IMR-90 (cell line): Measurements from ENCODE around the gene HUNK. TPM values are rescaled to one million over a fixed set of nuclear protein-coding genes. Genes with fewer than 3 reads are reported as not detected.

Experiments
- ATAC-seq: fragments of 200-7000 bp; cut with Tn5 transposase; 2 replicates; pipeline ENCODE4 v1.9.1; 2020; ENCODE audit warnings: low read depth, mild to moderate bottlenecking, moderate library complexity
- BruUV-seq: library from RNA; stranded (reverse); fragments of 400-500 nt; replicated peaks from 2 replicates; lab custom pipeline; 2021; lab: Mats Ljungman, UMichigan
- CTCF ChIA-PET: fragments of 300-600 bp; formaldehyde crosslinking; extraction: SDS; loops from one replicate; lab custom pipeline; 2021; ENCODE audit warnings: antibody characterized with exemption; lab: Yijun Ruan, JAX
- POLR2A ChIA-PET: fragments of 300-600 bp; sonication (Branson Sonifier 250); formaldehyde crosslinking; loops from one replicate; lab custom pipeline; 2022; ENCODE audit warnings: antibody characterized with exemption; ENCODE audit not compliant: unreplicated experiment; lab: Charles Lee
- DNase-seq: peaks from one replicate; pipeline ENCODE4 v3.0.0; 2013
- H2AFZ ChIP-seq: replicated peaks from 2 replicates; pipeline ENCODE3; 2013; ENCODE audit warnings: low read length, mild to moderate bottlenecking; ENCODE audit not compliant: poor library complexity
- H2AK5ac ChIP-seq: 2 replicates; pipeline ENCODE4 v1.6.1; 2013; ENCODE audit warnings: low read depth, low read length, inconsistent platforms
- H2AK9ac ChIP-seq: replicated peaks from 2 replicates; pipeline ENCODE3; 2013; ENCODE audit warnings: mild to moderate bottlenecking, low read depth, low read length, moderate library complexity; ENCODE audit not compliant: poor library complexity
- H2BK120ac ChIP-seq: 2 replicates; pipeline ENCODE4 v1.6.1; 2013; ENCODE audit warnings: low read depth, low read length, inconsistent platforms
- H2BK15ac ChIP-seq: 3 replicates; pipeline ENCODE4 v1.6.1; 2013; ENCODE audit warnings: low read depth, low read length, inconsistent platforms
- H2BK20ac ChIP-seq: 2 replicates; pipeline ENCODE4 v1.6.1; 2013; ENCODE audit warnings: low read depth, mild to moderate bottlenecking, inconsistent platforms, low read length, moderate library complexity
- H2BK5ac ChIP-seq: 2 replicates; pipeline ENCODE4 v1.6.1; 2013; ENCODE audit warnings: mild to moderate bottlenecking, low read depth, low read length, inconsistent platforms; ENCODE audit not compliant: poor library complexity, severe bottlenecking
- H3K14ac ChIP-seq: replicated peaks from 2 replicates; pipeline ENCODE4 v1.6.1; 2013; ENCODE audit warnings: low read depth, low read length, inconsistent platforms
- H3K18ac ChIP-seq: 2 replicates; pipeline ENCODE4 v1.6.1; 2013; ENCODE audit warnings: low read depth, low read length, control low read depth
- H3K23ac ChIP-seq: 2 replicates; pipeline ENCODE4 v1.6.1; 2013; ENCODE audit warnings: low read depth, low read length, inconsistent platforms
- H3K27ac ChIP-seq: 2 replicates; pipeline ENCODE4 v1.5.1; 2013; ENCODE audit warnings: mild to moderate bottlenecking, control low read depth, low read length; ENCODE audit not compliant: insufficient read depth
- H3K27me3 ChIP-seq: 2 replicates; pipeline ENCODE4 v1.6.1; 2013; ENCODE audit warnings: low read length; ENCODE audit not compliant: control insufficient read depth, insufficient read depth
- H3K36me3 ChIP-seq: 2 replicates; pipeline ENCODE4 v1.6.1; 2013; ENCODE audit warnings: low read length, mixed read lengths; ENCODE audit not compliant: control insufficient read depth, insufficient read depth
- H3K4ac ChIP-seq: 2 replicates; pipeline ENCODE4 v1.6.1; 2013; ENCODE audit warnings: low read depth, low read length, inconsistent platforms
- H3K4me1 ChIP-seq: 2 replicates; pipeline ENCODE4 v1.6.1; 2013; ENCODE audit warnings: low read length, mixed read lengths; ENCODE audit not compliant: control insufficient read depth, insufficient read depth
- H3K4me2 ChIP-seq: 2 replicates; pipeline ENCODE4 v1.6.1; 2013; ENCODE audit warnings: low read depth, mild to moderate bottlenecking, control low read depth, low read length, moderate library complexity
- H3K4me3 ChIP-seq: 2 replicates; pipeline ENCODE4 v1.5.1; 2013; ENCODE audit warnings: low read depth, mild to moderate bottlenecking, control low read depth, low read length, moderate library complexity; ENCODE audit not compliant: insufficient read depth
- H3K56ac ChIP-seq: 2 replicates; pipeline ENCODE4 v1.6.1; 2013; ENCODE audit warnings: low read length, inconsistent platforms; ENCODE audit not compliant: insufficient read depth; ENCODE audit errors: extremely low read depth
- H3K79me1 ChIP-seq, 2 experiments: 2 replicates each; pipeline ENCODE4 v1.6.1; 2013; ENCODE audit warnings: low read length in 2 of 2, inconsistent platforms in 1 of 2, low read depth in 1 of 2
- H3K9ac ChIP-seq: 2 replicates; pipeline ENCODE4 v1.6.1; 2013; ENCODE audit warnings: low read depth, low read length, control low read depth
- H3K9me1 ChIP-seq: 2 replicates; pipeline ENCODE4 v1.6.1; 2013; ENCODE audit warnings: low read length, inconsistent platforms; ENCODE audit not compliant: insufficient read depth
- H3K9me3 ChIP-seq: 2 replicates; pipeline ENCODE4 v1.6.1; 2013; ENCODE audit warnings: low read length; ENCODE audit not compliant: control insufficient read depth, insufficient read depth
- H4K20me1 ChIP-seq: 2 replicates; pipeline ENCODE4 v1.6.1; 2013; ENCODE audit warnings: low read length, inconsistent platforms; ENCODE audit not compliant: insufficient read depth
- H4K5ac ChIP-seq: 2 replicates; pipeline ENCODE4 v1.6.1; 2013; ENCODE audit warnings: mild to moderate bottlenecking, low read depth, low read length, control low read depth
- H4K8ac ChIP-seq, 2 experiments: 2 replicates each; pipeline ENCODE4 v1.6.1; 2013; ENCODE audit warnings: low read depth in 2 of 2, low read length in 2 of 2, control low read depth in 1 of 2, inconsistent platforms in 1 of 2
- H4K91ac ChIP-seq: 2 replicates; pipeline ENCODE4 v1.6.1; 2013; ENCODE audit warnings: low read depth, low read length, inconsistent platforms; ENCODE audit not compliant: insufficient read depth
- BHLHE40 ChIP-seq: fragments of 150-350 bp; IDR thresholded peaks from 2 replicates; pipeline ENCODE4 v1.6.1; 2016; ENCODE audit warnings: mild to moderate bottlenecking, low read depth, low read length
- CEBPB ChIP-seq: IDR thresholded peaks from 2 replicates; pipeline ENCODE4 v1.6.1; 2012; ENCODE audit warnings: low read depth, low read length, improper control_type of control experiment
- CHD1 ChIP-seq: IDR thresholded peaks from 2 replicates; pipeline ENCODE4 v1.6.1; 2012; ENCODE audit warnings: low read depth, low read length, improper control_type of control experiment
- FOS ChIP-seq: fragments of 150-350 bp; IDR thresholded peaks from 2 replicates; pipeline ENCODE4 v1.6.1; 2016; ENCODE audit warnings: low read depth, low read length
- MAZ ChIP-seq: IDR thresholded peaks from 2 replicates; pipeline ENCODE4 v1.6.1; 2012; ENCODE audit warnings: low read depth, mild to moderate bottlenecking, low read length, improper control_type of control experiment, moderate library complexity, borderline replicate concordance
- MXI1 ChIP-seq: IDR thresholded peaks from 2 replicates; pipeline ENCODE4 v1.6.1; 2012; ENCODE audit warnings: low read depth, mild to moderate bottlenecking, low read length, moderate library complexity, borderline replicate concordance
- NFE2L2 ChIP-seq: fragments of 150-350 bp; IDR thresholded peaks from 2 replicates; pipeline ENCODE4 v1.6.1; 2016; ENCODE audit warnings: low read depth, mild to moderate bottlenecking, low read length
- RAD21 ChIP-seq: IDR thresholded peaks from 2 replicates; pipeline ENCODE4 v1.6.1; 2012; ENCODE audit warnings: low read length, improper control_type of control experiment
- RCOR1 ChIP-seq: IDR thresholded peaks from 2 replicates; pipeline ENCODE4 v1.6.1; 2012; ENCODE audit warnings: mild to moderate bottlenecking, low read length, improper control_type of control experiment; ENCODE audit not compliant: insufficient replicate concordance
- RFX5 ChIP-seq: IDR thresholded peaks from 2 replicates; pipeline ENCODE4 v1.8.0; 2012; ENCODE audit warnings: low read depth, mild to moderate bottlenecking, low read length, moderate library complexity
- WGBS, 2 experiments: methylation state at CpG; one replicate each; pipeline versions ENCODE4 v1.1.5 to v1.1.7; 2013; ENCODE audit warnings: missing lambda C conversion rate in 2 of 2; ENCODE audit not compliant: insufficient read length in 1 of 2; ENCODE audit errors: extremely low coverage in 2 of 2; 5-methylcytosine and 5-hydroxymethylcytosine counted together
- dilution Hi-C: fragments of 300-500 bp; cut with HindIII; formaldehyde crosslinking; loops from one replicate; pipeline ENCODE4 v1.14.3; 2018; ENCODE audit warnings: low sequenced_read_pairs; ENCODE audit not compliant: unreplicated experiment
- in situ Hi-C: fragments of 300-500 bp; cut with MboI; formaldehyde crosslinking; loops from 3 replicates; pipeline ENCODE4 v1.14.3; 2019; ENCODE audit warnings: low sequenced_read_pairs, inconsistent platforms, mixed read lengths
- intact Hi-C: fragments of 100-400 bp; cut with micrococcal nuclease; formaldehyde crosslinking; loops from 2 replicates; pipeline ENCODE4 v1.10.0; 2022
- polyA plus RNA-seq, 3 experiments: library from polyadenylated mRNA; depleted of rRNA; stranded (reverse); fragments of >200 nt; gene quantifications; 2 replicates each; pipeline ENCODE4 v1.2.3, GENCODE V29; 2012; ENCODE audit warnings: low replicate concordance in 1 of 3
- total RNA-seq: library from RNA; depleted of rRNA; stranded (reverse); fragments of >200 nt; gene quantifications from 2 replicates; pipeline ENCODE4 v1.2.3, GENCODE V29; 2012
- TF ChIP-seq, protein P1 (sequence below): conservative IDR thresholded peaks from 2 replicates; pipeline ENCODE4 v1.5.1; 2012; ENCODE audit warnings: mild to moderate bottlenecking, low read depth, low read length, improper control_type of control experiment
- TF ChIP-seq, protein P2 (sequence below): fragments of 150-350 bp; IDR thresholded peaks from 2 replicates; pipeline ENCODE4 v1.6.1; 2016; ENCODE audit warnings: low read depth, mild to moderate bottlenecking, low read length, moderate library complexity, borderline replicate concordance
- TF ChIP-seq, protein P3 (sequence below): fragments of 150-350 bp; IDR thresholded peaks from 2 replicates; pipeline ENCODE4 v1.6.1; 2017; ENCODE audit warnings: mild to moderate bottlenecking, antibody characterized with exemption, low read length, low read depth

HUNK gene
- total and polyA plus RNA-seq, 2 of the 4 experiments (the other 2 are of a cell fraction): 1.0 to 2.0 TPM

DNA sequence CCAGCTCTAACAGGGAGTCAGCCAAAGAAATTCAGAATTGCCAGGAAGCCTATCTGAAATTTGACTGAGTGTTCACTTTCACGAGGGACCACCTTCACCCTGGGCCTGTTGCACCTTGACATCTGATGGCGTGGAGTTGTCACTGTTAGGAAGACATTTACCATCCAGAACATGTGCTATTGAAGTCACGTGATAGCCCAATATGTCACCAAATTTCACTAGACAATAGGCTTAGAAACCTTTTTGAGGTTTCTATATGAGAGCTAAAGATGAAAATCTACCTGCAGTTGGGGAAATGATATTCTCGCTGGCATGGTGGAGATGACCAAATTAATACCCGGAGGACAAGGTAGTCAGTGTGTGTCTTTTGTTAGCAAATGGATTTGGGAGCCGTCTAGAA lies 102.7 kb downstream of the HUNK start:
- H3K4me2 ChIP-seq: no peak overlapping the region
- H3K56ac ChIP-seq: no peak overlapping the region
- H3K79me1 ChIP-seq: no peaks in the 10 kb centered on the region
- H4K20me1 ChIP-seq: no peaks in the 10 kb centered on the region
- WGBS, 2 experiments: 100% methylated on average over 3 of the region's 6 CpGs; no CpG with 5 or more reads in 1 of the 2 experiments
- DNase-seq: no peak
- H3K27ac ChIP-seq: no peak overlapping the region
- H3K4me3 ChIP-seq: no peak overlapping the region
- no peaks in the 10 kb centered on the region for H3K27me3 ChIP-seq
- H3K4me1 ChIP-seq: no peaks in the 10 kb centered on the region; the same call in 1 of the 2 replicates
- no peaks in the 10 kb centered on the region for H3K9me1 ChIP-seq
- no peak overlapping the region for H3K23ac ChIP-seq
- no peak overlapping the region for H3K18ac ChIP-seq
- ChIA-PET POLR2A (no interaction called here), CTCF (interaction anchor here (0.5 kb wide), 1 partner anchor 73 kb away, joined by 4 read pairs; no protein-coding TSS in a partner anchor)
- no peak overlapping the region for H2BK20ac ChIP-seq
- H3K9ac ChIP-seq: no peak overlapping the region
- ATAC-seq: no peak
- H2BK120ac ChIP-seq: no peak overlapping the region
- no peak overlapping the region for H4K8ac ChIP-seq
- dilution Hi-C loops: no loop called here
- intact Hi-C loops: no loop called here
- no peak overlapping the region for H4K5ac ChIP-seq
- no peak overlapping the region for H2AK5ac ChIP-seq
- no peak overlapping the region for H2BK5ac ChIP-seq
- H2BK15ac ChIP-seq: no peak overlapping the region
- H3K4ac ChIP-seq: no peak overlapping the region
- no peak overlapping the region for H2AFZ ChIP-seq
- no peaks in the 10 kb centered on the region for H3K9me3 ChIP-seq
- peaks cover 4% of the 10 kb centered on the region; the same call in 1 of the 2 replicates for H3K36me3 ChIP-seq
- H3K14ac ChIP-seq: no peak overlapping the region
- BruUV-seq: no TSS peak
- H4K91ac ChIP-seq: no peak overlapping the region
- TF ChIP-seq CHD1 (no peak), FOS (no peak), BHLHE40 (no peak), MAZ (no peak), CEBPB (no peak), MXI1 (no peak), NFE2L2 (no peak), RFX5 (no peak), RCOR1 (no peak), RAD21 (no peak)
- TF ChIP-seq, protein P1, sequence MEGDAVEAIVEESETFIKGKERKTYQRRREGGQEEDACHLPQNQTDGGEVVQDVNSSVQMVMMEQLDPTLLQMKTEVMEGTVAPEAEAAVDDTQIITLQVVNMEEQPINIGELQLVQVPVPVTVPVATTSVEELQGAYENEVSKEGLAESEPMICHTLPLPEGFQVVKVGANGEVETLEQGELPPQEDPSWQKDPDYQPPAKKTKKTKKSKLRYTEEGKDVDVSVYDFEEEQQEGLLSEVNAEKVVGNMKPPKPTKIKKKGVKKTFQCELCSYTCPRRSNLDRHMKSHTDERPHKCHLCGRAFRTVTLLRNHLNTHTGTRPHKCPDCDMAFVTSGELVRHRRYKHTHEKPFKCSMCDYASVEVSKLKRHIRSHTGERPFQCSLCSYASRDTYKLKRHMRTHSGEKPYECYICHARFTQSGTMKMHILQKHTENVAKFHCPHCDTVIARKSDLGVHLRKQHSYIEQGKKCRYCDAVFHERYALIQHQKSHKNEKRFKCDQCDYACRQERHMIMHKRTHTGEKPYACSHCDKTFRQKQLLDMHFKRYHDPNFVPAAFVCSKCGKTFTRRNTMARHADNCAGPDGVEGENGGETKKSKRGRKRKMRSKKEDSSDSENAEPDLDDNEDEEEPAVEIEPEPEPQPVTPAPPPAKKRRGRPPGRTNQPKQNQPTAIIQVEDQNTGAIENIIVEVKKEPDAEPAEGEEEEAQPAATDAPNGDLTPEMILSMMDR: no peak
- TF ChIP-seq, protein P2, sequence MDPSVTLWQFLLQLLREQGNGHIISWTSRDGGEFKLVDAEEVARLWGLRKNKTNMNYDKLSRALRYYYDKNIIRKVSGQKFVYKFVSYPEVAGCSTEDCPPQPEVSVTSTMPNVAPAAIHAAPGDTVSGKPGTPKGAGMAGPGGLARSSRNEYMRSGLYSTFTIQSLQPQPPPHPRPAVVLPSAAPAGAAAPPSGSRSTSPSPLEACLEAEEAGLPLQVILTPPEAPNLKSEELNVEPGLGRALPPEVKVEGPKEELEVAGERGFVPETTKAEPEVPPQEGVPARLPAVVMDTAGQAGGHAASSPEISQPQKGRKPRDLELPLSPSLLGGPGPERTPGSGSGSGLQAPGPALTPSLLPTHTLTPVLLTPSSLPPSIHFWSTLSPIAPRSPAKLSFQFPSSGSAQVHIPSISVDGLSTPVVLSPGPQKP: no peak
- TF ChIP-seq, protein P3, sequence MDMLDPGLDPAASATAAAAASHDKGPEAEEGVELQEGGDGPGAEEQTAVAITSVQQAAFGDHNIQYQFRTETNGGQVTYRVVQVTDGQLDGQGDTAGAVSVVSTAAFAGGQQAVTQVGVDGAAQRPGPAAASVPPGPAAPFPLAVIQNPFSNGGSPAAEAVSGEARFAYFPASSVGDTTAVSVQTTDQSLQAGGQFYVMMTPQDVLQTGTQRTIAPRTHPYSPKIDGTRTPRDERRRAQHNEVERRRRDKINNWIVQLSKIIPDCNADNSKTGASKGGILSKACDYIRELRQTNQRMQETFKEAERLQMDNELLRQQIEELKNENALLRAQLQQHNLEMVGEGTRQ: no peak
- in situ Hi-C loops: no loop called here
- H2AK9ac ChIP-seq: no peak overlapping the region
